Colonic mucosa (tissue), 4 donors: ENCODE measurements around the gene PKN1. TPM values are rescaled to one million over a fixed set of nuclear protein-coding genes. Genes with fewer than 3 reads are reported as not detected.
A peak's percentile ranks its signal among the peaks of the same experiment; 100 is the strongest.

ENCODE experiments used
- DNase-seq: peaks from one replicate; pipeline ENCODE4 v3.0.0-alpha.2; 2020
- H3K27ac ChIP-seq: fragments of 200-600 bp; one replicate; pipeline ENCODE4 v1.8.0; 2021
- H3K27me3 ChIP-seq: fragments of 200-600 bp; one replicate; pipeline ENCODE4 v1.8.0; 2021
- H3K36me3 ChIP-seq: fragments of 200-600 bp; one replicate; pipeline ENCODE4 v1.8.0; 2021
- H3K4me1 ChIP-seq: fragments of 200-600 bp; one replicate; pipeline ENCODE4 v1.8.0; 2021; ENCODE audit warnings: mild to moderate bottlenecking
- H3K4me3 ChIP-seq: fragments of 200-600 bp; one replicate; pipeline ENCODE4 v1.8.0; 2021
- H3K9ac ChIP-seq, 2 donors: one replicate each; pipeline ENCODE4 v1.7.0; 2013; ENCODE audit warnings: control low read depth in 2 of 2, low read depth in 2 of 2, low read length in 2 of 2
- H3K9me3 ChIP-seq: fragments of 200-600 bp; one replicate; pipeline ENCODE4 v1.8.0; 2021
- intact Hi-C: fragments of 100-400 bp; cut with DNase I; formaldehyde crosslinking; loops from one replicate; pipeline ENCODE4 v1.14.1; 2022
- total RNA-seq, 2 donors: library from RNA; stranded (reverse); fragmentation: NEBNext Ultra II Directional in 1 of 2; extraction: Animal tissue kit (Norgen Biotek cat#: 25700) in 1 of 2; gene quantifications; one replicate each; pipeline ENCODE4 v1.2.1, GENCODE V29; 2021
- TF ChIP-seq, protein P1 (sequence below): fragments of 200-600 bp; IDR thresholded peaks from one replicate; pipeline ENCODE4 v1.8.0; 2022; ENCODE audit warnings: antibody characterized with exemption, mild to moderate bottlenecking
- donor health status: healthy.
- donor health status: DM: no; HTN: no; CAD: no.
- donor health status: DM: no; HTN: no; CAD: no.

The PKN1 gene
- total RNA-seq, 2 donors from 2014 or later: 35.9 to 37.5 TPM

GRCh38 chr19:14467816-14468215 lies 34.7 kb downstream of the PKN1 start:
- Histone ChIP-seq H3K9me3 (no peaks in the 10 kb centered on the region), H3K4me3 (no peak overlapping the region), H3K27me3 (peaks cover 6% of the 10 kb centered on the region), H3K9ac (no peak overlapping the region), H3K4me1 (peaks cover 6% of the 10 kb centered on the region), H3K36me3 (no peaks in the 10 kb centered on the region), H3K27ac (no peak overlapping the region)
- TF ChIP-seq, protein P1, sequence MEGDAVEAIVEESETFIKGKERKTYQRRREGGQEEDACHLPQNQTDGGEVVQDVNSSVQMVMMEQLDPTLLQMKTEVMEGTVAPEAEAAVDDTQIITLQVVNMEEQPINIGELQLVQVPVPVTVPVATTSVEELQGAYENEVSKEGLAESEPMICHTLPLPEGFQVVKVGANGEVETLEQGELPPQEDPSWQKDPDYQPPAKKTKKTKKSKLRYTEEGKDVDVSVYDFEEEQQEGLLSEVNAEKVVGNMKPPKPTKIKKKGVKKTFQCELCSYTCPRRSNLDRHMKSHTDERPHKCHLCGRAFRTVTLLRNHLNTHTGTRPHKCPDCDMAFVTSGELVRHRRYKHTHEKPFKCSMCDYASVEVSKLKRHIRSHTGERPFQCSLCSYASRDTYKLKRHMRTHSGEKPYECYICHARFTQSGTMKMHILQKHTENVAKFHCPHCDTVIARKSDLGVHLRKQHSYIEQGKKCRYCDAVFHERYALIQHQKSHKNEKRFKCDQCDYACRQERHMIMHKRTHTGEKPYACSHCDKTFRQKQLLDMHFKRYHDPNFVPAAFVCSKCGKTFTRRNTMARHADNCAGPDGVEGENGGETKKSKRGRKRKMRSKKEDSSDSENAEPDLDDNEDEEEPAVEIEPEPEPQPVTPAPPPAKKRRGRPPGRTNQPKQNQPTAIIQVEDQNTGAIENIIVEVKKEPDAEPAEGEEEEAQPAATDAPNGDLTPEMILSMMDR: no peak
- DNase-seq: no peak
- intact Hi-C loops: no loop called here

- no peaks in the 10 kb centered on the region for H3K9me3 ChIP-seq
- intact Hi-C loops: loop anchor here (10.0 kb wide), 1 partner anchor 325 kb away; no protein-coding TSS in a partner anchor
- no peak for DNase-seq
- TF ChIP-seq, protein P1: no peak
- no peaks in the 10 kb centered on the region for H3K36me3 ChIP-seq
- H3K27me3 ChIP-seq: peaks cover 27% of the 10 kb centered on the region
- no peak overlapping the region for H3K9ac ChIP-seq
- no peak overlapping the region for H3K27ac ChIP-seq
- peaks cover 9% of the 10 kb centered on the region for H3K4me1 ChIP-seq
- no peak overlapping the region for H3K4me3 ChIP-seq
These were observed 37.1 kb downstream of the PKN1 start for GRCh38 chr19:14470031-14470876.

GRCh38 chr19:14471436-14472187 lies 38.5 kb downstream of the PKN1 start:
- Histone ChIP-seq H3K9ac (no peak overlapping the region), H3K4me3 (peak overlapping the region; percentile 13)

GRCh38 chr19:14472202-14472938 lies 39.3 kb downstream of the PKN1 start:
- peak; percentile 85 for DNase-seq
- no peaks in the 10 kb centered on the region for H3K9me3 ChIP-seq
- H3K4me1 ChIP-seq: peaks cover 9% of the 10 kb centered on the region
- H3K27ac ChIP-seq: no peak overlapping the region
- intact Hi-C loops: loop anchor here (10.0 kb wide), 1 partner anchor 328 kb away; no protein-coding TSS in a partner anchor
- H3K36me3 ChIP-seq: no peaks in the 10 kb centered on the region
- no peak overlapping the region for H3K9ac ChIP-seq
- TF ChIP-seq, protein P1: peak; percentile 99
- H3K27me3 ChIP-seq: peaks cover 27% of the 10 kb centered on the region
- H3K4me3 ChIP-seq: peak overlapping the region; percentile 13

More at GRCh38 chr19:14471436-14472187, 38.5 kb downstream of the PKN1 start:
- peaks cover 9% of the 10 kb centered on the region for H3K4me1 ChIP-seq
- H3K36me3 ChIP-seq: no peaks in the 10 kb centered on the region
- H3K9me3 ChIP-seq: no peaks in the 10 kb centered on the region
- no peak overlapping the region for H3K27ac ChIP-seq
- H3K27me3 ChIP-seq: peaks cover 27% of the 10 kb centered on the region
- DNase-seq: no peak
- intact Hi-C loops: loop anchor here (10.0 kb wide), 1 partner anchor 327 kb away; no protein-coding TSS in a partner anchor
- TF ChIP-seq, protein P1: no peak
